A549 (cell line): Measurements from ENCODE around the gene USP46. TPM values are rescaled to one million over a fixed set of nuclear protein-coding genes. Genes with fewer than 3 reads are reported as not detected.

ENCODE experiments used
- ATAC-seq, 2 experiments: fragments of 200-7000 bp in 1 of 2; fragments of >200 bp in 1 of 2; cut with Nextera tagmentation in 1 of 2; cut with Tn5 transposase in 1 of 2; 3 replicates each; pipeline versions ENCODE4 v1.8.0 to v1.9.1; 2018 to 2020; ENCODE audit warnings: mild to moderate bottlenecking in 1 of 2, moderate library complexity in 1 of 2
- CTCF ChIA-PET: fragments of 300-600 bp; sonication (Branson Sonifier 250); formaldehyde crosslinking; extraction: SDS; loops from one replicate; lab custom pipeline; 2021; ENCODE audit warnings: antibody characterized with exemption, inconsistent platforms; lab: Yijun Ruan, JAX
- POLR2A ChIA-PET: fragments of 350-600 bp; formaldehyde crosslinking; extraction: SDS; loops from one replicate; lab custom pipeline; 2021; ENCODE audit warnings: antibody characterized with exemption, inconsistent platforms; lab: Yijun Ruan, JAX
- DNase-seq, 2 experiments: peaks; one replicate each; pipeline versions ENCODE4 v3.0.0 to v3.0.0-alpha.2; 2011 to 2016; ENCODE audit warnings: low read depth in 1 of 2, low spot score in 1 of 2
- FAIRE-seq: peaks from 2 replicates; lab custom pipeline; 2011; peaks lifted over from hg19 to GRCh38; lab: Jason Lieb, UNC
- H3K27ac ChIP-seq, 2 experiments: fragments of >200 bp; sonication (Bioruptor Twin); formaldehyde crosslinking; 3 replicates each; pipeline ENCODE4 v1.5.1; 2016 to 2017
- H3K4me1 ChIP-seq: fragments of >200 bp; sonication (Bioruptor Twin); formaldehyde crosslinking; 3 replicates; pipeline ENCODE4 v1.6.1; 2016
- H3K4me2 ChIP-seq: fragments of >200 bp; sonication (Bioruptor Twin); formaldehyde crosslinking; 3 replicates; pipeline ENCODE4 v1.6.1; 2016
- H3K4me3 ChIP-seq: fragments of >200 bp; sonication (Bioruptor Twin); formaldehyde crosslinking; 3 replicates; pipeline ENCODE4 v1.5.1; 2016
- H3K9me3 ChIP-seq: fragments of >200 bp; sonication (Bioruptor Twin); formaldehyde crosslinking; 3 replicates; pipeline ENCODE4 v1.6.1; 2016
- BHLHE40 ChIP-seq: IDR thresholded peaks from 2 replicates; pipeline ENCODE4 v1.6.1; 2012; ENCODE audit warnings: low read depth, low read length, inconsistent platforms
- CHD2 ChIP-seq: fragments of 150-350 bp; IDR thresholded peaks from 2 replicates; pipeline ENCODE4 v1.6.1; 2014; ENCODE audit warnings: low read length; ENCODE audit not compliant: partially characterized antibody
- CHD4 ChIP-seq: fragments of 200-600 bp; sonication (generic); IDR thresholded peaks from 2 replicates; pipeline ENCODE4 v1.6.1; 2016; ENCODE audit warnings: antibody characterized with exemption, mild to moderate bottlenecking, borderline replicate concordance
- EHF ChIP-seq: fragments of 250-450 bp; sonication (Bioruptor Pico); IDR thresholded peaks from 2 replicates; pipeline ENCODE4 v1.5.0; 2020; ENCODE audit warnings: mild to moderate bottlenecking
- EHMT2 ChIP-seq: fragments of 200-600 bp; sonication (generic); IDR thresholded peaks from 2 replicates; pipeline ENCODE4 v1.6.1; 2016; ENCODE audit warnings: antibody characterized with exemption, low read depth, mild to moderate bottlenecking, moderate library complexity
- ESRRA ChIP-seq: fragments of 150-350 bp; IDR thresholded peaks from 2 replicates; pipeline ENCODE4 v1.6.1; 2014; ENCODE audit warnings: mild to moderate bottlenecking, low read length, borderline replicate concordance
- FOSL2 ChIP-seq, 2 experiments: fragments of 450-650 bp in 1 of 2; fragments of >200 bp in 1 of 2; sonication (Bioruptor Twin) in 1 of 2; formaldehyde crosslinking; IDR thresholded peaks; 2 replicates each; pipeline versions ENCODE4 v1.5.0 to v1.6.1; 2016 to 2020; ENCODE audit warnings: mild to moderate bottlenecking in 1 of 2, moderate library complexity in 1 of 2
- HEYL ChIP-seq: fragments of 250-450 bp; sonication (Bioruptor Pico); IDR thresholded peaks from 2 replicates; pipeline ENCODE4 v1.8.0; 2021; ENCODE audit warnings: mild to moderate bottlenecking, moderate library complexity
- HOXA7 ChIP-seq: fragments of 250-450 bp; sonication (Bioruptor Pico); IDR thresholded peaks from 2 replicates; pipeline ENCODE4 v1.5.0; 2020; ENCODE audit warnings: mild to moderate bottlenecking, moderate library complexity
- JUN ChIP-seq, 2 experiments: fragments of >200 bp; sonication (Bioruptor Twin); formaldehyde crosslinking; IDR thresholded peaks; 2 replicates in 1 of 2; 3 replicates in 1 of 2; pipeline ENCODE4 v1.6.1; 2016 to 2017
- JUNB ChIP-seq: fragments of >200 bp; sonication (Bioruptor Twin); formaldehyde crosslinking; IDR thresholded peaks from 2 replicates; pipeline ENCODE4 v1.6.1; 2016
- KDM1A ChIP-seq: fragments of 200-600 bp; sonication (generic); IDR thresholded peaks from 2 replicates; pipeline ENCODE4 v1.6.1; 2016; ENCODE audit warnings: low read depth, mild to moderate bottlenecking
- KDM5A ChIP-seq: fragments of 200-600 bp; sonication (generic); IDR thresholded peaks from 2 replicates; pipeline ENCODE4 v1.6.1; 2016; ENCODE audit warnings: antibody characterized with exemption, mild to moderate bottlenecking
- NFE2L2 ChIP-seq: fragments of 150-350 bp; conservative IDR thresholded peaks from 2 replicates; pipeline ENCODE4 v1.6.1; 2014; ENCODE audit warnings: low read length
- NPAS2 ChIP-seq: fragments of 250-450 bp; sonication (Bioruptor Pico); IDR thresholded peaks from 2 replicates; pipeline ENCODE4 v1.8.0; 2022; ENCODE audit warnings: mild to moderate bottlenecking, moderate library complexity, borderline replicate concordance
- NR3C1 ChIP-seq: fragments of >200 bp; sonication (Bioruptor Twin); formaldehyde crosslinking; IDR thresholded peaks from 3 replicates; pipeline ENCODE4 v1.6.1; 2017
- RAD21 ChIP-seq, 2 experiments: fragments of >200 bp in 1 of 2; sonication (Bioruptor Twin) in 1 of 2; formaldehyde crosslinking in 1 of 2; IDR thresholded peaks in 1 of 2; conservative IDR thresholded peaks in 1 of 2; 2 replicates in 1 of 2; 3 replicates in 1 of 2; pipeline ENCODE4 v1.6.1; 2012 to 2018; ENCODE audit warnings: inconsistent platforms in 1 of 2
- RARB ChIP-seq: fragments of 250-450 bp; sonication (Bioruptor Pico); IDR thresholded peaks from 2 replicates; pipeline ENCODE4 v1.8.0; 2021; ENCODE audit warnings: mild to moderate bottlenecking, moderate library complexity
- SREBF2 ChIP-seq: fragments of 450-650 bp; IDR thresholded peaks from 2 replicates; pipeline ENCODE4 v1.6.1; 2014; ENCODE audit warnings: mild to moderate bottlenecking, moderate library complexity
- TFCP2L1 ChIP-seq: fragments of 250-450 bp; sonication (Bioruptor Pico); IDR thresholded peaks from 2 replicates; pipeline ENCODE4 v1.5.0; 2021; ENCODE audit warnings: mild to moderate bottlenecking
- ZC3H11A ChIP-seq: fragments of 450-650 bp; IDR thresholded peaks from 2 replicates; pipeline ENCODE4 v1.6.1; 2014; ENCODE audit warnings: antibody characterized with exemption, mild to moderate bottlenecking
- ZFP36 ChIP-seq: fragments of 450-650 bp; IDR thresholded peaks from 2 replicates; pipeline ENCODE4 v1.6.1; 2014; ENCODE audit warnings: borderline replicate concordance; ENCODE audit not compliant: partially characterized antibody
- ZSCAN20 ChIP-seq: fragments of 250-450 bp; sonication (Bioruptor Pico); IDR thresholded peaks from 2 replicates; pipeline ENCODE4 v1.8.0; 2022; ENCODE audit warnings: mild to moderate bottlenecking, moderate library complexity
- WGBS: methylation state at CpG from one replicate; pipeline ENCODE4 v1.1.6; 2017; ENCODE audit errors: missing lambda C conversion rate; 5-methylcytosine and 5-hydroxymethylcytosine counted together
- polyA plus RNA-seq, 4 experiments: library from polyadenylated mRNA; depleted of rRNA in 3 of 4; stranded (reverse); fragments of >200 nt; fragmentation: RNase III in 1 of 4; extraction: RNeasy Plus Mini Kit Qiagen cat#74134 plus additional on column Dnase treatment in 1 of 4; gene quantifications; 2 replicates in 3 of 4; 3 replicates in 1 of 4; pipeline ENCODE4 v1.2.3, GENCODE V29; 2011 to 2017
- TF ChIP-seq, protein P1 (sequence below): fragments of >200 bp; sonication (Bioruptor Twin); formaldehyde crosslinking; IDR thresholded peaks from 2 replicates; pipeline ENCODE4 v1.6.1; 2016
- TF ChIP-seq, protein P2 (sequence below): fragments of 200-600 bp; sonication (generic); IDR thresholded peaks from 2 replicates; pipeline ENCODE4 v1.6.1; 2016; ENCODE audit warnings: antibody characterized with exemption, mild to moderate bottlenecking, moderate library complexity
- TF ChIP-seq, protein P3 (sequence below): fragments of 250-450 bp; sonication (Bioruptor Pico); IDR thresholded peaks from 2 replicates; pipeline ENCODE4 v1.5.0; 2020; ENCODE audit warnings: low read depth, mild to moderate bottlenecking, moderate library complexity
- TF ChIP-seq, protein P4 (sequence below): IDR thresholded peaks from 2 replicates; pipeline ENCODE4 v1.6.1; 2012

Gene USP46
- polyA plus RNA-seq, 2 of the 4 experiments (the other 2 are of a cell fraction), result 5.6 to 15.9 TPM

DNA sequence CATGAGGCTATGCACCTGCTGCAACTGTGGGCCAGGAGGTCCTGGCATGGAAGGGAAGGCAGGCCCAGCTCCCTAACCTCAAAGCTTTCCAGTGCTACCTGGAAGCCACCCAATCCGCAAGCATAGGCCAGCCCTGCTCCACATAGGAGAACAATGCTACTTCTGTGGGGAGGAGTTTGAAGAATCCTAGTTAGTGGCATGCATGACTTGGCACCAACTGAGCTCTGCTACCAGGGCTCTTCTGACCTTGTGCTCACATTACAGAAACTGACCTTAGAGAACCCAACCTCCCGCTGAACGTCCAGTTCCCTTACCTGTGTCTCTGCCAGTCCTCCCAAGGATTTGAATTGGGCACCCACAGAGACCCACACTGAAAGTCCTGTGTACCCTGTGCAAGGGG, 58.8 kb downstream of the USP46 start:
- Histone ChIP-seq H3K4me1 (no peaks in the 10 kb centered on the region), H3K27ac (no peak overlapping the region), H3K4me2 (no peak overlapping the region), H3K4me3 (no peak overlapping the region), H3K9me3 (no peaks in the 10 kb centered on the region)
- ATAC-seq (no peak), DNase-seq (no peak)
- POLR2A ChIA-PET, result no interaction called here
- TF ChIP-seq CHD4 (no peak), HEYL (no peak), TFCP2L1 (no peak)
- TF ChIP-seq, protein P1, sequence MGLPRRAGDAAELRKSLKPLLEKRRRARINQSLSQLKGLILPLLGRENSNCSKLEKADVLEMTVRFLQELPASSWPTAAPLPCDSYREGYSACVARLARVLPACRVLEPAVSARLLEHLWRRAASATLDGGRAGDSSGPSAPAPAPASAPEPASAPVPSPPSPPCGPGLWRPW, result no peak
- TF ChIP-seq, all 56 proteins: peak for 0
- 97% methylated on average over 3 of the region's 3 CpGs for WGBS
- CTCF ChIA-PET, result no interaction called here
- FAIRE-seq, result no peak

DNA sequence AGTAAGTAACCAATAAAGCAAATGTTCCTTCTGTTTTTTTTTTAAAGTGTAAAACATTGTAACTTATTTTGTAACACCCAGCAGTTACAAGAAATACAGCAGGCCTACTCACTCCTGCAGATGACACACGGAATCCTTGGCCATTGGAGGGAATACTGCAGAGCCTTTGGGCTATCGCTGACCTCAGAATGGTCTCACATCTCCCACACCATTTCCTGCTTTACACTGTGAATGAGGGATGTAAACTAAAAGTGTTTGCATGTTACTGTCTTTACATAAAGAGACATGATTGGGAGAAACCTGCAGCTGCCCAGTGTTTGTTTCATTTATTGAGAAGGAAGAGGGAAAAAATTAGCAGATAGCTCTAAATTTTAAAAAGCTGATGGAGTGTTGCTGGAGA, 64.1 kb downstream of the USP46 start:
- TF ChIP-seq EHF (CRISPR knock-in tag) (no peak), ZSCAN20 (no peak), BHLHE40 (no peak), ESRRA (no peak), ZC3H11A (no peak), RAD21 (conservative IDR thresholded peaks at IDR 0.05 in 1 of 2, IDR thresholded peaks at IDR 0.05 in 1 of 2) (no peak), SREBF2 (no peak), KDM1A (no peak), KDM5A (no peak)
- TF ChIP-seq, protein P2, sequence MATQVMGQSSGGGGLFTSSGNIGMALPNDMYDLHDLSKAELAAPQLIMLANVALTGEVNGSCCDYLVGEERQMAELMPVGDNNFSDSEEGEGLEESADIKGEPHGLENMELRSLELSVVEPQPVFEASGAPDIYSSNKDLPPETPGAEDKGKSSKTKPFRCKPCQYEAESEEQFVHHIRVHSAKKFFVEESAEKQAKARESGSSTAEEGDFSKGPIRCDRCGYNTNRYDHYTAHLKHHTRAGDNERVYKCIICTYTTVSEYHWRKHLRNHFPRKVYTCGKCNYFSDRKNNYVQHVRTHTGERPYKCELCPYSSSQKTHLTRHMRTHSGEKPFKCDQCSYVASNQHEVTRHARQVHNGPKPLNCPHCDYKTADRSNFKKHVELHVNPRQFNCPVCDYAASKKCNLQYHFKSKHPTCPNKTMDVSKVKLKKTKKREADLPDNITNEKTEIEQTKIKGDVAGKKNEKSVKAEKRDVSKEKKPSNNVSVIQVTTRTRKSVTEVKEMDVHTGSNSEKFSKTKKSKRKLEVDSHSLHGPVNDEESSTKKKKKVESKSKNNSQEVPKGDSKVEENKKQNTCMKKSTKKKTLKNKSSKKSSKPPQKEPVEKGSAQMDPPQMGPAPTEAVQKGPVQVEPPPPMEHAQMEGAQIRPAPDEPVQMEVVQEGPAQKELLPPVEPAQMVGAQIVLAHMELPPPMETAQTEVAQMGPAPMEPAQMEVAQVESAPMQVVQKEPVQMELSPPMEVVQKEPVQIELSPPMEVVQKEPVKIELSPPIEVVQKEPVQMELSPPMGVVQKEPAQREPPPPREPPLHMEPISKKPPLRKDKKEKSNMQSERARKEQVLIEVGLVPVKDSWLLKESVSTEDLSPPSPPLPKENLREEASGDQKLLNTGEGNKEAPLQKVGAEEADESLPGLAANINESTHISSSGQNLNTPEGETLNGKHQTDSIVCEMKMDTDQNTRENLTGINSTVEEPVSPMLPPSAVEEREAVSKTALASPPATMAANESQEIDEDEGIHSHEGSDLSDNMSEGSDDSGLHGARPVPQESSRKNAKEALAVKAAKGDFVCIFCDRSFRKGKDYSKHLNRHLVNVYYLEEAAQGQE, result no peak
- no peak overlapping the region for H3K4me3 ChIP-seq
- no peaks in the 10 kb centered on the region for H3K9me3 ChIP-seq
- H3K4me2 ChIP-seq, result no peak overlapping the region
- ChIA-PET CTCF (no interaction called here), POLR2A (no interaction called here)
- H3K27ac ChIP-seq, result no peak overlapping the region
- FAIRE-seq (no peak), ATAC-seq (no peak), DNase-seq (no peak)
- 89% methylated on average over 2 of the region's 2 CpGs for WGBS
- H3K4me1 ChIP-seq, result no peaks in the 10 kb centered on the region

DNA sequence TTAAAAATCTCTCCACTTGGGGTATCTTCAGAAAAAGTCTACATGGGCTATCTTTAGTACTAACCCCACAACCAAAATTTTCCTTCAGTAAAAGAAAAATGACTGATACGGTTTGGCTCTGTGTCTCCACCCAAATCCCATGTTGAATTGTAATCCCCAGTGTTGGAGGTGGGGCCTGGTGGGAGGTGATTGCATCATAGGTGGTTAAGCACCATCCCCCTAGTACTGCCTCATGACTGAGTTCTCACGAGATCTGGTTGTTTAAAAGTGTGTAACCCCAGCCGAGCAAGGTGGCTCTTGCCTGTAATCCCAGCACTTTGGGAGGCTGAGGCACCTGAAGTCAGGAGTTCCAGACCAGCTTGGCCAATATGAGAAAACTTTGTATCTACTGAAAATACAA, 66.8 kb downstream of the USP46 start:
- POLR2A ChIA-PET, result no interaction called here
- Histone ChIP-seq H3K9me3 (no peaks in the 10 kb centered on the region), H3K4me1 (no peaks in the 10 kb centered on the region), H3K4me3 (no peak overlapping the region), H3K27ac (no peak overlapping the region), H3K4me2 (no peak overlapping the region)
- no peak for DNase-seq
- CTCF ChIA-PET, result no interaction called here
- FAIRE-seq, result no peak
- 81% methylated on average over 3 of the region's 3 CpGs for WGBS
- no peak for ATAC-seq
- TF ChIP-seq HOXA7 (no peak), FOSL2 (IDR thresholded peaks at IDR 0.05) (no peak), FOSL2 (CRISPR knock-in tag; IDR thresholded peaks at IDR 0.05) (no peak), NR3C1 (no peak), EHF (CRISPR knock-in tag) (no peak), JUNB (no peak), CHD2 (no peak), NPAS2 (CRISPR knock-in tag) (no peak), ZFP36 (no peak), NFE2L2 (no peak), EHMT2 (no peak), RARB (CRISPR knock-in tag) (no peak), JUN (IDR thresholded peaks at IDR 0.05) (no peak)
- TF ChIP-seq, protein P3, sequence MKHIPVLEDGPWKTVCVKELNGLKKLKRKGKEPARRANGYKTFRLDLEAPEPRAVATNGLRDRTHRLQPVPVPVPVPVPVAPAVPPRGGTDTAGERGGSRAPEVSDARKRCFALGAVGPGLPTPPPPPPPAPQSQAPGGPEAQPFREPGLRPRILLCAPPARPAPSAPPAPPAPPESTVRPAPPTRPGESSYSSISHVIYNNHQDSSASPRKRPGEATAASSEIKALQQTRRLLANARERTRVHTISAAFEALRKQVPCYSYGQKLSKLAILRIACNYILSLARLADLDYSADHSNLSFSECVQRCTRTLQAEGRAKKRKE (CRISPR knock-in tag), result no peak
- TF ChIP-seq, protein P1, result no peak
- TF ChIP-seq, protein P4, sequence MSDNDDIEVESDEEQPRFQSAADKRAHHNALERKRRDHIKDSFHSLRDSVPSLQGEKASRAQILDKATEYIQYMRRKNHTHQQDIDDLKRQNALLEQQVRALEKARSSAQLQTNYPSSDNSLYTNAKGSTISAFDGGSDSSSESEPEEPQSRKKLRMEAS, result no peak
